ENCODE results near the gene TEAD1.
"Not testable (repeated sequence)": the region's sequence is repeated elsewhere in the genome, so short reads cannot be mapped to it uniquely, and the experiment has no call there.

Gene TEAD1

DNA sequence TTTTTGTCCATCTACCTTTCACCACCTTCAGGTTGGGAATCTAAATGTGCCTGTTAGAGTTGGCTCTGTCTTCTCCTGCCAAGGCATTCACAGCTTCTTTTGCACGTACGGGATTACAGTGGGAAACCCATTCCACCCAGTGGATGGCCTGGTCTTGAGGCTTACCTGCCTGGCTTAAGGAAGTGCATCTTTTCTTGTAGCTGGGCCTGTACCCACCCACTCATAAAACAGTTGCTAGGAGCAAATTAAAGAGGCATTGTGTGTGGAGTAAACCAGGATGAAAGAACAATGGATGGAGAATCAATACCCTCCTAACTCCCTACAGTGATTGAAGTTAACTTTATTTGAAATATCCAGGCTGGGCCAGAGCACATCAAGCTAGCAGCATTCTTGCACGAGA is 71.6 kb downstream of the TEAD1 start:
- no peak for DNase-seq

DNA sequence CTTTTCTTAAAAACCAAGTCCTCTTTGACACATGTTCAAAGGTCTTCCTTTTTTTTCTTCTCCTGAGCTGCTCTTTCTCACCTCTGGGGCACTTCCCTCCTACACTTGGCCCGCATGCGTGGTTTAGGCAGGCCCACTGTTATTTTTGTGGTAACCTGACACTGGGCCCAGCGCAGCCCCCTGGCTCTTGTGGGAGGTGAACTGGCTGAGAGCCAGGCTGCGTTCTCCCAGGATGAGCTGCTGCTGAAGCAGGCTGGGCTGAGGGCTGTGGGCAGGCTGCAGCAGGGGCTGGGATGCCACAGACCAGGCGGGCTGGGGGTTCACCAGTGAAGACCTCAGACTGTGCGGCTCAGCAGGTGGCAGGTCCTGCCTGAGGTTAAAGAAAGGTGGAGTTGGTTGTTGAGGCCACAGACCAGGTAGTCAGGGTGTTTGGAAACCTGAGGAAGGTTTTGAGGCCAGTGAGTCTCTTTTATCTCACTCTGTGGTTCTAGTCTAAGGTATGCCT is 72.4 kb downstream of the TEAD1 start:
- peak; percentile 92 for DNase-seq

DNA sequence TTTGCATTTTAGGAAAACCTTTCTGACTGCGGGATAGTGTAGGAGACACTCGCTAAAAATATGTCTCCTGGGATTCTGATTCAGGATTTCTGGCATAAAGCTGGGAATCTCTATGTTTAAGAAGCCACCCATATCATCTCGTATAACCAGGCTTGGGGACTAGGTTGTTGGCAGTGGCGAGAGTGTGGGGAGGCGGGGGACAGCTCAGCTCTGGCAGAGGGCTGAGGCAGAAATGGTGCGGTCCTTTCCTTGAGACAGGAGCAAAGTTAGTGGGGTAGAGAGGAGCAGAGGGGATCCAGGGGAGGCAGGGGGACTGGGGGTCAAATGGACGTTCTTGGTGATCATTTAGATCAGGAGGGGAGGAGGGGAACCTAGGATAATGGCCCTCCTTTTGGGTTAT is 74.3 kb downstream of the TEAD1 start:
- DNase-seq: no peak

DNA sequence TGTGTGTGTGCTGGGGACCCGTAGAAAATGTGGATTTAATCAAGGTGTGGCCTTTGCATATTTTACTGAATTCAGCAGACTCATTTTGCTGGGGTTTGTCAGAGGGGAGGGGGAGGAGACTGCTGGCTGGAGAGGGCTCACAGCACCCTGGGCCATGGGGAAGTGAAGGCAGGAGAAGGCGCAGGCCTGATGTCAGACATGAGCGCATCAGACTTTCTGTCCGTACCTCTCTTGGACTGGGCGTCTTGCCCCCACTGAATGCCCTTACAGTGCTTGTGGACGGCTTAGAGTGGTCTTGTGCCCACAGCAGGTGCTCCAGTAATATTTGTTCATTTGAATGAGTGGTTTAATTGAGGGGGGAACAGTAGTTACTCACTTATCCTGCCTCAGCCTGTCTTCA is 75.2 kb downstream of the TEAD1 start:
- no peak for DNase-seq

DNA sequence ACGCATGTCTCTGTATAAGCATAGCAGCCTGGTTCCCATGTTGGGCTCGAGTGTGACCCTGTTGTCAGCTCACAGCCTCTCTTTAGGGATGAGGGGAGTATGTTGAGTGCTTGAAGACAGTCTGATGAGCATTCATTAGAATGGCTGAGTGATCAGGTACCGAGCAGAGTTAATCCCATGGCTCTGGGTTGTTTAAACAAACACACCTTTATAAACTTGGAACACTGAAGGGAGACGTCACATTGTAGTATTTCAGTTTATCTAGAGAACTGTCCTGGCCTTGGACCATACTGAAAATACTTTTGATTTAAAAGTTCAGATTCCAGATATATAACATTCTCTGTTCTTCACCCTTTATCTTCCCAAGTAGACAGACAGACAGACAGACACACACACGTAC is 76.0 kb downstream of the TEAD1 start:
- no peak for DNase-seq

DNA sequence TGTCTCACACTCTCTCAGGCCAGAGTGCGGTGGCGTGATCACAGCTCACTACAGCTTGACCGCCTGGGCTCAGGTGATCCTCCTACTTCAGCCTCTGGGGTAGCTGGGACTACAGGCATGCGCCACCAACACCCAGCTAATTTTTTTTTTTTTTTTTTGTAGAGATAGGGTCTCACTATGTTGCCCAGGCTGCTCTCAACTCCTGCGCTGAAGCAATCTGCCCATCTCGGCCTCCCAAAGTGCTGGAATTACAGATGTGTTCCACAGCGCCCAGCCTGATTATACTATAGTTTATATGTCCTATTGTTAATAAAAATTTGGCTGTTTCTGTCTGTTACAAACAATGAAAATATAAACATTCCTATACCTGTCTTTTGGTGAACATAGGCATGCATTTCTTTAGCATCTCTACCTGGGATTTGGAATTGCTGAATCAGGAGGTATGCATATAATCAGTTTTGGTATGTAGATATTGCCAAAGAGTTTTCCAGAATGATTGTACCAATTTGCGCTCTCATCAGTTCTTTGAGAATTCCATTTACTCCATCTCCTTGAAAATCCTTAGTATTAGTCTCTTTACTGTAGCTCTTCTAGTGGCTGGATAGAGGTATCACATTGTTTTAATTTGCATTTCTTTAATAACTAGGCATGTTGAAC is 78.8 kb downstream of the TEAD1 start:
- no peak for DNase-seq

DNA sequence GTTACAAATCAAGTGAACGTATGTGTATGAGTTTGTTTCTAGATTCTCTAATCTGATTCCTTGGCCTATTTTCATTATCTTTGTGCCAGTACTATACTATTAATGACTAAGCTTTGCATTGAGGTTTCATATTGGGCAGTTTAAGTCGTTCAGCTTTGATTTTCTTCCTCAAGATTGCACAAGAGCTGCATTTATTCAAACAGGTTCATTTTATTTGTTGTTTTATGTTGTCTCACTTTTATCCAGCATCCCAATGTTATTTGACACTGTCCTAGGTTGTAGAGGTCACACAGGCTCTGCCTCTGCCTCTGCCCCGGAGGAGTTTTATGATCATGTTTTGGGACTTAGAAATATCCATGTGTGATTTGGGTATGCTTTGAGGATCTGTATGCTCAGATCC is 79.8 kb downstream of the TEAD1 start:
- DNase-seq: no peak

DNA sequence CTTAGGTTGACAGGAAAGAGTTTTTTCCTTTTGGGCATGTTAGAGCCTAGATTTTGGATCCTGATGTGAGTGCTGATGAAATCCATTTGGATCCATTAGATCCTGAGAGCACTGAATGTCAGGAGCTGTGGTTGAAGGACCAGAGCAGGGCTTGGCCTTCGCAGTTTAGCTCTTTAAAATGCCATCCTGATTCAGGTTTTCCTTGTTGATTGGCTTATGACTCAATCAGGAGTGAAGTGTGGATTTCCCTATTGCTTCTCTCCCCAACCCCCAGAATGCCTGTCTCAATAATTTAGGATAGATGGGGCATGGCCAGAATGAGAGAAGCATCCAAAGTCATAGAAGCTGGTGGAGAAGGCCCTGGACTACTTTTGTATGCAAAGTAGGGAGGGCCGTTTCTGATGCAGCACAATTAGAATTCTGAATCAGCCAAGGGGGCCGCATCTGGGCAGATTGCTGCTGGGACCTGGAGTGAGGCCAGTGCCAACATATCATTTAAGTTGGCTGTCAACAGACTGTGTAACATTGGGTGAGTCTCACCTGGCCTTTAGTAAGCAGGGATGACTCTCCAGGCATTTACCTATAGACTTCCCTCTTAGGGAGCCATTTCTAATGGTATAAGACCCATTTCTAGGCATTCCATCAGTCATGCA is 80.5 kb downstream of the TEAD1 start:
- DNase-seq: peak; percentile 41

DNA sequence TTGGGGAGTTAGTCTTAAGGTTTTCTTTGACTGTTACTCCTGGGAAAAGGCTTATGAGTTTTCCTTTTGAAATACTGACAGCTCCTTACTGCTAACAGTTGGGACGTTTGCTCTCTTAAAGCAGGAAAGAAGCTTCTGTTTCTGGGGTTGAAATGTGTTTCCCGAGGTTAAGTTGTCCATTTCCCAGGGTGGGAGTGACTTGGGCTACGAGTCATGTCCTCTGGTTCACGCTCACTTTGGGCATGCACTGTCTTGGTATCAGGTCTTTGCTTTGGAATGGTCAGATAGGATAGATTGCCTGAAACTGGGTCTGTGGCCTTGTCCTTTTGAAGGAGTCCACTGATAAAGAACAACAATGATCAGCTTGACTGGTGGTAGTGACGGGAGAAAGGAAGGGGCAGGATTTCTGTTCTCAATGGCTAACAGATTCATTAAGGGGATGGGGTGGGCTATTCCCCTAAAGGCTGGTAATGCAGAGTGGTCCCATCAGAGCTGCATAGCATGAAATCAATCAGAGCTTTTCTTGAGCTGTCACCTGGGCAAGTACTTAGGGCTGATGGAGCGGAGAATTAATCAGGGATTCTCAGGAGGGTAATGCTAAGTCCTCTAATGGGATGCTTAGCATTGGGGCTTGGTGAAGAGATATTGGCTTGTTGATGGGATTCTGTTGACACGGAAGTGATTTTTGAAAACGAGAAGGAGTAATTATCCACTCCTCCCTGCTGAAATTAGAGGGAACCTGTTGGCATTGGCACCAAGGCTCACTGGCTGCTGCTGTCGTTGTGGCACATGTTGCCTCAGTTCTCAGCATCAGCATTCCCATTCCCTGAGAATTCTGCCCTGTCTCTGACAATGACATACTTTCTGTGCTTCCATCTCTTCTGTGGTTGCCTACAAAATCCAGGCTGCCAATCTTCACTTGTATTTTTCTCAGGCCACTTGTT is 81.6 kb downstream of the TEAD1 start:
- no peak for DNase-seq

DNA sequence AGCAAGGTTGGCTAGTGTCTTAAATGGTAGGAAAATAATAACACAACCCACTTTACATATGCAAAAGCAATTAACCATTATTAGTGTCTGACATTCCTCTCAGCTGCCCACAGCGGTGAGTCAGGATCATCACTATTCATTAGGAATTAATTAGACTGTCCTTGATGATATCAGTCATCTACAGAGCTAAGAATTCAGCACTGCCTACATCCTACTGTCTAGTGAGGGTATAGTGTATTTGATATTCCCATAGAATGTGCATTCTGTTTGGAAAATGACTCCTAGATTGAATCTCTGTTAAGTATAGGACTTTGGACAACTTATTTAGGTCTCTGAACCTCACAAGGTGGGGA is 82.2 kb downstream of the TEAD1 start:
- no peak for DNase-seq

DNA sequence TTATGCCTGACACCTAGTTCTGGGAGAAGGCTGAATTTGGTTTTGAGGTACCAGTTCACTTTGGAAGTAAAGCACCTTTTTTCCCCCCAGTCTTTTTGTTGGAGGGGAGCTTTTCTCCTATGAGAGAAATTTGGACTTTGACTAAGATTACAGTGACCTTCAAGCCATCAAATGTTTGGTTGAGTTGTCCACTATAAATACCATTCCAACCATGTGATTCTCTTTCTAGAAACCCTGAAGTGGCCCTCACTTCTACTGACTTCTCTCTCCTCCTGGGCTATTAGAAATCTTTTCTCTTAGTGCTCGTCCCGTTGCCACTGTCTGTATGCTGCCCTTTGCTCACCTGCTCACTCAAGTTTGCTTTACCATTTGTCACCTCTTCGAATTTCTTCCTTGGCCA is 82.6 kb downstream of the TEAD1 start:
- DNase-seq: no peak

DNA sequence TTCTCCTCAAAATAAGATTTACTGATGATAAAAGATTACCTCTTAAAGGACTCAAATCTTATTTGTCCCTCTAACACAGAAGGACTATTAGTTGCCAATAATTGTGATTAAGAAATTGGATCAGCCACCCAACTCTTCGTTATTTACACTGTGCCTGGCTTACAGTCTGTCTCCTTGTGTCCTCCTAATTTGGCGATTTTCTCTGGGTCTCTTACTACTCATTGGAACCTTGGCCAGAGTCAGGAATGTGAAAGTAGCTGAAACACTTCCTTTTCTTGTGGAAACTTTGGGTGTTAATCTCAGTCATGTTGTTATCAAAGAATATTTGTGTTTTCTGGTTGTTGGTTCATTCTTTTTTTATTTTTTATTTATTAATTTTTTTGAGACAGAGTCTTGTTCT is 83.2 kb downstream of the TEAD1 start:
- DNase-seq: no peak

DNA sequence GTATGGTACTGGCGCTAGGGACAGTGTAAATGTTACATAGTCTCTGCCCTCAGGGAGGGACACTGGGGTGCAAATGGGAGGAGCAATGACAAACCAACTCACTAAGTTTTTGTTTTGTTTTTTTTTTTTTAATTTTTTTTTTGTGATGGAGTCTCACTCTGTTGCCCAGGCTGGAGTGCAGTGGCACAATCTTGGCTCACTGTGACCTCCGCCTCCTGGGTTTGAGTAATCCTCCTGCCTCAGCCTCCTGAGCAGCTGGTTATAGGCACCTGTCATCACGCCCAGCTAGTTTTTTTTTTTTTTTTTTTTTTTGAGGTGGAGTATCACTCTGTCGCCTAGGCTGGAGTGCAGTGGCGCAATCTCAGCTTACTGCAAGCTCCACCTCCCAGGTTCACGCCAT is 83.9 kb downstream of the TEAD1 start:
- not testable (repeated sequence) for DNase-seq

DNA sequence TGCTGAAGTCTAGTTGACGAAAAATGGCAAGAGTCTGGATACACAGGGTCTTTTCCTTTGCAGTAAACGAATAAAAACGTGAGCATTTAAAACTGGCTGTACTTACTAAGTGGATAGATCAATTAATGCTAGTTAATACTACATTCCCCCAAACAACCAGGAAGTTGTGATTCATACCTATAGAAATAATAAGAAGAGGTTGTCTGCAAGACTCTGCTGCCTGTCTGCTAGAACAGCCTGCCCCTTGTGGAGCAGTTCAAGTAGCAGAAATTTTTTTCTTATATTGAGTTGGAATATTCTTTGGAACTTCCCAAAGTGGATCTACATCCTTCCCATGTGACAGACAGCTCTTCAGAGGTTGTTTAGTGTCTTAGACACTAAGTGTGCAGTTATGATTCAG is 86.8 kb downstream of the TEAD1 start:
- no peak for DNase-seq

DNA sequence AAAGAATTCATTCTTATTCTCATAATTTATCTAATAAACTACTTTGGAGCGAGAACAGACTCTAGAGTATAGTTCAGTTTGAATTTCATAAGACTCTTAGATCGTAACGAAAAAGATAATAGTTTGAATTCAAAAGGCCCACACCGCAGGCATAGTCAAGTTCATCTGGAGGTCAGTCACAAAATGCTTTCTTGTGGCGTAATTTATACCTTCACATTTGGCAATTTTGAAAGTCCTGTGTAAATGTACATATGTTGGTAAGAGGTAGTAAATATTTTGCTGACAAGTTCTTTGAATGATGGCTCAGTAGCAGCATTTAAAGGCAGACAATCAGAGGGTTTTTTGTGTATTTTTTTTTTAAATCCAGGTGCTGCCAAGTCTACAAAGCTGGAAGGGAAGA is 88.1 kb downstream of the TEAD1 start:
- no peak for DNase-seq

DNA sequence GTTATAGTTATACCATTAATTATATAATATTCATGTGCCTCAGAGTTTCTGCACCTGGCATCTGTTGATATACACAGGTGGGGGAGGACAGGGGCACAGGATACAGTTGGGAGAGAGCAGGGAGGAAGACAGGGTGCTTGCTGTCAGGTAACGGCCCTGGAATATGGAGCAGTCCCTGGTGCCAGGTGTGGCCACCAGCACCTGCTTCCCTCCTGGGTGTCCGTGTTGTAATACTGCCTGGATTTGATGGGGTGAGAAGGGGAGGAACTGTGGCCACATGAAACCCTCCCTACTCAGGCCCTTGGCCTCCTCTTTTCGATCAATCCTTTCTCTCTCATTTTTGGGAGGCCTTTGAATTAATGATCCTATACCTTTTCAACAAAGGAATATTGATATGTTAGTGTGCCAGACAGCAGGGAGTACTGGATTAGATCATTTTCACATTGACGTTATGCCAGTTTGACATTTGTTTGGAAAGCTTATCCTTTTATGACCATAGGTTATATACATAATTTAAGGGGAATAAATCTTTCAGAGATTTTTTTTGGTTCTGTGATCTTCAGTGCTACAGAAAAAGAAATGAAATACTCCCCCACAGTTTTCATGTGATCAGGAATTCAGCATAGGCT is 88.6 kb downstream of the TEAD1 start:
- peak; percentile 82 for DNase-seq

DNA sequence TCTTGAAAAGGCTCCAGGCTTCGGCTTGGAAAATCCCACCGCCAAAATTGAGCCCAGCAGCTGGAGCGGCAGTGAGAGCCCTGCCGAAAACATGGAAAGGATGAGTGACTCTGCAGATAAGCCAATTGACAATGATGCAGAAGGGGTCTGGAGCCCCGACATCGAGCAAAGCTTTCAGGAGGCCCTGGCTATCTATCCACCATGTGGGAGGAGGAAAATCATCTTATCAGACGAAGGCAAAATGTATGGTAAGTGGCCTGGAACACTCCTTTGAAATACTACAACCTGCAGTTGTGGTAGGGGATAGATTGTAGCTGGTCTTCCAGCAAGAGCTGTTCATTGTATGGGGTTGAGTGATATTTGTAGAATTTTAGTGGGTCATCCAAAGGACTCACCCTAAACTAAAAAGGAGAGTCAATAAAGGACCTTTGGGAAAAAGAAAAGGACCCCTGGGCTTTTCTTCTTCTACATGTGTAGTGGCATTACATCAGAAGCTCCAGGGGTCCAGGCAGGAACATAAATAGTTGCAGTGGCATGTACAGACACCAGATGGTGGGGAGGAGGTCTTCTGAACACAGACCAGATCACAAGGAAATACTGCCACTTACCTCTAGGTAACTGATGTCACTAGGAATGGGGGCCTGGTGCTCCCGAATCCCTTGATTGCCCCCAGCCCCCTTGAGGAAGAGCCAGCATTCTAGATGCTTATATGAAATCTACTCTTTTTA is 90.1 kb downstream of the TEAD1 start:
- DNase-seq: no peak

DNA sequence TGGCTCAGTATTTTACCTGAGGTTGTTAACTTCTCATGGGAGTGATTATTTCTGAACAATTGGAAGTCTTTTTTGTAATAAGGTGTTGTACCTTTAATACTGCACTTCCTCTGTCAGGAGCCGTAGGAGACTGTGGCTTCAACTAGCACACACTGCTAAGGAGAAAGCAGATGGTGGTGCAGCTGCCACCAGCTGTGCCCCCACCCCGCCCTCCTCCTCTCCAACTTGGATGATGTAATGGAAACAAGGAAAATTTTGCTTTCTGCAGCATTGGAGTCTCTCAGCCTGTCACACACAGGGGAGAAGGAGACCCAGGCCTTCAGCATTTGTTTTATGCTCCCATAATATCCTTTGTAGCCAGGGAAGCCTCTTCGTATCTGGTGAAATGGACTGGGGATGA is 91.2 kb downstream of the TEAD1 start:
- DNase-seq: peak; percentile 56

DNA sequence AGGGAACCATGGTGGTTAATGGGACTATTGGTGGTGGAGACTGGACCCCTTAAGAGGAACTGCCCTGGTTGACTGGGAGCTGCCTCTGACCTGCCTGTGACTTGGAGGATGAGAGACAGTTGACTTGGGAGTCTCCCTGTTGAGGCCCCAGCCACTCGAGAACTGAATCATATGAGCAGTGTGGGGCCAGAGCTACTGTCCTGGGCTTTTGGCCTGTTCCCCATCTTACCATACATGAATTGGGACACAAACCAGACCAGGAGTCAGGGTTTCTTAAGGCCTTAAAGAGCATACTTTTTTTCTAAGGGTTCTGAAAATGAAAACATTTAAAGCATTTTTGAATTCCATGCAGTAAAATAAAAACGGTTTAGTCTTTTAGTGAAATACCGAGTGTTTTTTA is 92.8 kb downstream of the TEAD1 start:
- DNase-seq: no peak

DNA sequence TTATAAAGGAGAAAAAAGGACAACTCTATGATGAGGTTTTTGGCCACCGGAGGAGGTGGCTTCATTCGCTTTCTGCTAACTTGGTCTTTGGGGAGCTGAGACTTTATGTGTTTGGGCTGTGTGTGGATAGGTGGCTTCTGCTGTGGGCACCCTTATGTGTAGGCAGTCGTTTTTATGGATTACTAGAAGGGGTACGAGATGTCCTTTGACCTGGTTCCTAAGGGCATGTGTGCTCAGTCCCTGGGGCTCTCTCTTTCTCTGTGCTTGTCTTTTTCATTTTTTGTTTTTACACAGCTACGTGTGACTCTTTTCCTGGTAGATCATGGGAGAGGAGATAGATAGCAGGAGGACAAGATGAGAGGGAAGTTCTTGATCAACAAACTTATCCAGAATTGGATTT is 93.4 kb downstream of the TEAD1 start:
- no peak for DNase-seq

DNA sequence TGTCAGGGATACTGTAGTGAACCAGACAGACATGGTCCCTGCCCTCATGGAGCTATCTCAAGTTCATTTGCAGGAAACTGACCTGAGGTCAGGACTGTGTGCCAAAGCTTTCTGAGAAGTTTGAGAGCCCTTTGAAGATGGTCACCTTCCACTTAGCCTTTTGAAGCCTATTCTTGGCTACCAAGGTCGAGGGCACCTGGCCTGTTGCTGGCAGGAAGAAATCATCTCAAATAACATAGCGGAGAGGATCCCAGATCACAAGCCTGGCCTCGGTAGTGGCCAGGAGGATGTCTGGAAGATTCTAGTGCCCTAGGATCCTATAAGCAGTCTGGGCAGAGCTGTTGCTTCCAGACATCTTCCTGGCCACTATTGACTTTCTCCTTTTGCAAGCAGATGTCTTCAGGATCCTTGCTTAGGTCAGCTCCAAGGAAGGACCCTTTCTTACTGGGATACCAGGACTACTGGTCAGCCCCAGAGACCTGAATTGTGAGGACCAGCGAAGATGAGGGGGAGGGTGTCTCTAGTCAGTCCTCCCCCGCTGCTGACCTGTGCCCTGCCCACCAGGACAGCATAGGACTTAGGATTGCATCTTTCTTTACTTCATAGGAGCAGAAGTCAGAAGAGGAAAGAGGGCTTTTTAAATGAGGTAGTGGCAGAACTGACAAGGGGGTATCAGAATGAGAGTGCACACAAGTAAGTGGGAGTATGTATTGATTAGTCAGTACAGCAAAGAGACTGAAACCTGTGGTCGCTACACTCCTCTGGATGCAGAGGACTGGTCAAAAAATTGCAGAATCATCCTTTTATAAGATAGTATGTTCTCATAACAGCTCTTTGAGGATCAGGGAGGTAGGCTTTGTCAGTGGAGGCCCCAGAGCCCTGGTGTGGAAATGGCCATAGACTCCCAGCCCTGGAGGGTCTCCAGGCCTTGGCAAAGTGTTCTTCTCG is 94.8 kb downstream of the TEAD1 start:
- DNase-seq: no peak

Data from RPMI8226 (cell line).